MM.1S (cell line): ENCODE measurements around the gene AXIN2.

Experiments used
- DNase-seq: peaks from one replicate; pipeline ENCODE4 v3.0.0-alpha.2; 2015
- H2AFZ ChIP-seq: fragments of 300-600 bp; sonication (generic); 2 replicates; pipeline ENCODE4 v1.6.0; 2016; ENCODE audit warnings: antibody characterized with exemption, low read length
- H3F3A ChIP-seq: fragments of 300-600 bp; sonication (generic); 2 replicates; pipeline ENCODE4 v1.6.1; 2016; ENCODE audit warnings: mild to moderate bottlenecking, antibody characterized with exemption, low read length, moderate library complexity, mixed read lengths; ENCODE audit not compliant: insufficient read depth
- H3K27ac ChIP-seq: fragments of 300-600 bp; sonication (generic); 2 replicates; pipeline ENCODE4 v1.5.1; 2016; ENCODE audit warnings: mild to moderate bottlenecking, low read length
- H3K27me3 ChIP-seq: fragments of 300-600 bp; sonication (generic); replicated peaks from 2 replicates; pipeline ENCODE4 v1.6.0; 2016; ENCODE audit warnings: low read length; ENCODE audit not compliant: insufficient read depth
- H3K36me3 ChIP-seq: fragments of 300-600 bp; sonication (generic); replicated peaks from 2 replicates; pipeline ENCODE4 v1.6.1; 2016; ENCODE audit warnings: mild to moderate bottlenecking, low read length, mixed read lengths; ENCODE audit not compliant: insufficient read depth
- H3K4me1 ChIP-seq: fragments of 300-600 bp; sonication (generic); 2 replicates; pipeline ENCODE4 v1.6.1; 2016; ENCODE audit warnings: low read length, mixed read lengths
- H3K4me2 ChIP-seq: fragments of 300-600 bp; sonication (generic); 2 replicates; pipeline ENCODE4 v1.6.0; 2016; ENCODE audit warnings: low read depth, low read length
- H3K4me3 ChIP-seq: fragments of 300-600 bp; sonication (generic); 2 replicates; pipeline ENCODE4 v1.5.1; 2016; ENCODE audit warnings: low read length, mixed read lengths
- H3K79me2 ChIP-seq: fragments of 300-600 bp; sonication (generic); 2 replicates; pipeline ENCODE4 v1.6.1; 2016; ENCODE audit warnings: mixed run types, low read length, mixed read lengths
- H3K9ac ChIP-seq: fragments of 300-600 bp; sonication (generic); 2 replicates; pipeline ENCODE4 v1.6.1; 2016; ENCODE audit warnings: low read length, mixed read lengths
- H3K9me2 ChIP-seq: fragments of 300-600 bp; sonication (generic); replicated peaks from 2 replicates; pipeline ENCODE4 v1.6.1; 2016; ENCODE audit warnings: mild to moderate bottlenecking, low read length, mixed read lengths; ENCODE audit not compliant: insufficient read depth
- H3K9me3 ChIP-seq: fragments of 300-600 bp; sonication (generic); replicated peaks from 2 replicates; pipeline ENCODE4 v1.6.1; 2016; ENCODE audit warnings: mild to moderate bottlenecking, low read length, mixed read lengths; ENCODE audit not compliant: insufficient read depth
- H4K20me1 ChIP-seq: fragments of 300-600 bp; sonication (generic); 2 replicates; pipeline ENCODE4 v1.6.1; 2016; ENCODE audit warnings: mild to moderate bottlenecking, low read length, moderate library complexity, mixed read lengths; ENCODE audit not compliant: insufficient read depth
- CTCF ChIP-seq: fragments of 300-600 bp; sonication (generic); IDR thresholded peaks from 2 replicates; pipeline ENCODE4 v1.5.1; 2016; ENCODE audit warnings: antibody characterized with exemption, low read length, mixed read lengths
- EZH2 ChIP-seq: fragments of 300-600 bp; sonication (generic); optimal IDR thresholded peaks from 2 replicates; pipeline ENCODE3; 2017; ENCODE audit warnings: low read depth, mild to moderate bottlenecking, antibody characterized with exemption, low read length, mixed read lengths
- EZH2phosphoT487 ChIP-seq: fragments of 300-600 bp; sonication (generic); IDR thresholded peaks from 2 replicates; pipeline ENCODE4 v1.6.1; 2018; ENCODE audit warnings: antibody characterized with exemption, low read length

AXIN2 gene

GRCh38 chr17:65542067-65542466, 19.4 kb downstream of the AXIN2 start:
- no peaks in the 10 kb centered on the region for H3K27me3 ChIP-seq
- H3K9me2 ChIP-seq: no peaks in the 10 kb centered on the region
- H3K4me2 ChIP-seq: no peak overlapping the region
- no peak for DNase-seq
- no peaks in the 10 kb centered on the region; the same call in 1 of the 2 replicates for H3K36me3 ChIP-seq
- H3K9me3 ChIP-seq: no peaks in the 10 kb centered on the region
- no peak overlapping the region for H3K4me3 ChIP-seq
- TF ChIP-seq CTCF (no peak), EZH2 (no peak), EZH2phosphoT487 (no peak)
- no peak overlapping the region for H2AFZ ChIP-seq
- peaks cover 41% of the 10 kb centered on the region for H3K79me2 ChIP-seq
- H3F3A ChIP-seq: no peaks in the 10 kb centered on the region
- H3K4me1 ChIP-seq: no peaks in the 10 kb centered on the region
- no peaks in the 10 kb centered on the region for H4K20me1 ChIP-seq
- H3K27ac ChIP-seq: no peak overlapping the region
- H3K9ac ChIP-seq: no peak overlapping the region

DNA sequence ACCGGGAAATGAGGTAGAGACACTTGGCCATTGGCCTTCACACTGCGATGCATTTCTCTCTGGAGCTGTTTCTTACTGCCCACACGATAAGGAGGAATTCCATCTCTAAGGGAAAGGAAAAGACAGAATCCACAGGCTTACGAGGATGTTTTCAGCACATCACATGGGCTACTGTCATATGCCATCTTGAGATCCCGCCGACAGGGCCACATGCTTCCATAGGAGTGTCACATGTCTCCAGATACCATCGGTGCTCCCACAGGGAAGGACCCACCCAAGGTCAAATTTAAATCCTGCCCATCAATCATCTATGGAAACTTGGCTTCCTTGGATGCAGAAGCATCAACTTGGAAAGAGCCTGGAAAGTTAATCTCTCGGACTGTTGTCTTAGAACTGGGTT, 20.0 kb downstream of the AXIN2 start:
- H3K79me2 ChIP-seq: peaks cover 35% of the 10 kb centered on the region
- H3K36me3 ChIP-seq: no peaks in the 10 kb centered on the region; the same call in 1 of the 2 replicates
- no peak overlapping the region for H2AFZ ChIP-seq
- H4K20me1 ChIP-seq: no peaks in the 10 kb centered on the region
- DNase-seq: no peak
- H3K27me3 ChIP-seq: no peaks in the 10 kb centered on the region
- H3K4me1 ChIP-seq: no peaks in the 10 kb centered on the region
- no peaks in the 10 kb centered on the region for H3K9me3 ChIP-seq
- no peaks in the 10 kb centered on the region for H3K9me2 ChIP-seq
- no peak overlapping the region for H3K4me3 ChIP-seq
- H3K9ac ChIP-seq: no peak overlapping the region
- no peak overlapping the region for H3K27ac ChIP-seq
- no peak overlapping the region for H3K4me2 ChIP-seq
- TF ChIP-seq EZH2 (no peak), CTCF (no peak), EZH2phosphoT487 (no peak)
- no peaks in the 10 kb centered on the region for H3F3A ChIP-seq

DNA sequence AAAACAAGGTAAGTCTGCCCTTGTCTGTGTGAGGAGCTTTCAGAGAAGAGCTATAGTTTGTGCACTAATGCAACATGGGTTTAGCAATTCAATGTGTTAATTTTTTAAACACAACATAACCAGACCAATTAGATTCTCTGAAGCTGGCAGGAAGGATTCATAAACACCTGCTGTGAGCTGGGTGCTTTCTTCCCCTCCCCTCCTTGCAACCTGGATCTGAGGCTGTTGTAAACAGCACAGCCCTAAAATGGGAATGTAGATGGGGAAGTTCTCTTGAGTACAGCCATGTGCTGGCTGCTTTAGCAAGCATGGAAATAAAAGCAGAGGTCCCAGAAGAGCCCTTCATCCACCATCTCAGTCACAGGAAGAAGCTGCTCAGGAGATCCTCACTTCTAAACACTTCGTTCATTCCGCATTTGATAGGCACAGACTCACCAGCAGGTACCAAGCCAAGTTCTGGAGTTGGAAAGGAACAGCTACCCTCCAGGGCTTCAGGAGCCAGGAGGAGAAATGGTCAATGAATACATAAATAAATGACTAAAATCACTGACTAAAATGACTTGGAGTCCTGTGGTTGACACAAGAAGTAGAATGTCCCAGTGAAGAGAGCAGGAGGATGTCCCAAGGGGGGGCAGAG, 21.7 kb downstream of the AXIN2 start:
- Histone ChIP-seq H3K27me3 (no peaks in the 10 kb centered on the region), H3K9me2 (no peaks in the 10 kb centered on the region), H4K20me1 (no peaks in the 10 kb centered on the region), H3K4me3 (no peak overlapping the region), H3F3A (no peaks in the 10 kb centered on the region), H3K4me1 (no peaks in the 10 kb centered on the region), H3K27ac (no peak overlapping the region), H3K36me3 (no peaks in the 10 kb centered on the region; the same call in 1 of the 2 replicates), H3K79me2 (peaks cover 21% of the 10 kb centered on the region), H3K9ac (no peak overlapping the region), H2AFZ (no peak overlapping the region), H3K9me3 (no peaks in the 10 kb centered on the region), H3K4me2 (no peak overlapping the region)
- no peak for DNase-seq
- TF ChIP-seq EZH2 (no peak), CTCF (no peak), EZH2phosphoT487 (no peak)
